A549 (cell line): ENCODE data around the gene TCP1. TPM values are rescaled to one million over a fixed set of nuclear protein-coding genes. Genes with fewer than 3 reads are reported as not detected.
"Not testable (repeated sequence)": the region's sequence is repeated elsewhere in the genome, so short reads cannot be mapped to it uniquely, and the experiment has no call there.

ENCODE experiments used
- ATAC-seq, 2 experiments: fragments of 200-7000 bp in 1 of 2; fragments of >200 bp in 1 of 2; cut with Nextera tagmentation in 1 of 2; cut with Tn5 transposase in 1 of 2; 3 replicates each; pipeline versions ENCODE4 v1.8.0 to v1.9.1; 2018 to 2020; ENCODE audit warnings: mild to moderate bottlenecking in 1 of 2, moderate library complexity in 1 of 2
- CTCF ChIA-PET: fragments of 300-600 bp; sonication (Branson Sonifier 250); formaldehyde crosslinking; extraction: SDS; loops from one replicate; lab custom pipeline; 2021; ENCODE audit warnings: antibody characterized with exemption, inconsistent platforms; lab: Yijun Ruan, JAX
- POLR2A ChIA-PET: fragments of 350-600 bp; formaldehyde crosslinking; extraction: SDS; loops from one replicate; lab custom pipeline; 2021; ENCODE audit warnings: antibody characterized with exemption, inconsistent platforms; lab: Yijun Ruan, JAX
- DNase-seq, 2 experiments: peaks; one replicate each; pipeline versions ENCODE4 v3.0.0 to v3.0.0-alpha.2; 2011 to 2016; ENCODE audit warnings: low read depth in 1 of 2, low spot score in 1 of 2
- FAIRE-seq: peaks from 2 replicates; lab custom pipeline; 2011; peaks lifted over from hg19 to GRCh38; lab: Jason Lieb, UNC
- H3K27ac ChIP-seq, 2 experiments: fragments of >200 bp; sonication (Bioruptor Twin); formaldehyde crosslinking; 3 replicates each; pipeline ENCODE4 v1.5.1; 2016 to 2017
- H3K4me1 ChIP-seq: fragments of >200 bp; sonication (Bioruptor Twin); formaldehyde crosslinking; 3 replicates; pipeline ENCODE4 v1.6.1; 2016
- H3K4me2 ChIP-seq: fragments of >200 bp; sonication (Bioruptor Twin); formaldehyde crosslinking; 3 replicates; pipeline ENCODE4 v1.6.1; 2016
- H3K4me3 ChIP-seq: fragments of >200 bp; sonication (Bioruptor Twin); formaldehyde crosslinking; 3 replicates; pipeline ENCODE4 v1.5.1; 2016
- H3K9me3 ChIP-seq: fragments of >200 bp; sonication (Bioruptor Twin); formaldehyde crosslinking; 3 replicates; pipeline ENCODE4 v1.6.1; 2016
- BHLHE40 ChIP-seq: IDR thresholded peaks from 2 replicates; pipeline ENCODE4 v1.6.1; 2012; ENCODE audit warnings: low read depth, low read length, inconsistent platforms
- CBX2 ChIP-seq: fragments of 200-600 bp; sonication (generic); IDR thresholded peaks from 2 replicates; pipeline ENCODE4 v1.6.1; 2016; ENCODE audit warnings: low read depth, mild to moderate bottlenecking, borderline replicate concordance
- CEBPB ChIP-seq, 2 experiments: fragments of >200 bp in 1 of 2; sonication (Bioruptor Twin) in 1 of 2; formaldehyde crosslinking in 1 of 2; IDR thresholded peaks; 2 replicates each; pipeline ENCODE4 v1.6.1; 2012 to 2016
- CHD2 ChIP-seq: fragments of 150-350 bp; IDR thresholded peaks from 2 replicates; pipeline ENCODE4 v1.6.1; 2014; ENCODE audit warnings: low read length; ENCODE audit not compliant: partially characterized antibody
- CHD4 ChIP-seq: fragments of 200-600 bp; sonication (generic); IDR thresholded peaks from 2 replicates; pipeline ENCODE4 v1.6.1; 2016; ENCODE audit warnings: antibody characterized with exemption, mild to moderate bottlenecking, borderline replicate concordance
- EHF ChIP-seq: fragments of 250-450 bp; sonication (Bioruptor Pico); IDR thresholded peaks from 2 replicates; pipeline ENCODE4 v1.5.0; 2020; ENCODE audit warnings: mild to moderate bottlenecking
- EP300 ChIP-seq, 2 experiments: fragments of >200 bp; sonication (Bioruptor Twin); formaldehyde crosslinking; IDR thresholded peaks; 2 replicates in 1 of 2; 3 replicates in 1 of 2; pipeline ENCODE4 v1.6.1; 2016 to 2017
- FOSB ChIP-seq: fragments of 250-450 bp; sonication (Bioruptor Pico); IDR thresholded peaks from 2 replicates; pipeline ENCODE4 v1.5.0; 2020; ENCODE audit warnings: mild to moderate bottlenecking, moderate library complexity
- HEYL ChIP-seq: fragments of 250-450 bp; sonication (Bioruptor Pico); IDR thresholded peaks from 2 replicates; pipeline ENCODE4 v1.8.0; 2021; ENCODE audit warnings: mild to moderate bottlenecking, moderate library complexity
- HOXB13 ChIP-seq: fragments of 250-450 bp; sonication (Bioruptor Pico); IDR thresholded peaks from 2 replicates; pipeline ENCODE4 v1.5.0; 2020; ENCODE audit warnings: low read depth, mild to moderate bottlenecking, moderate library complexity
- HOXB5 ChIP-seq: fragments of 250-450 bp; sonication (Bioruptor Pico); IDR thresholded peaks from 2 replicates; pipeline ENCODE4 v1.5.0; 2020; ENCODE audit warnings: mild to moderate bottlenecking, moderate library complexity
- JUN ChIP-seq, 2 experiments: fragments of >200 bp; sonication (Bioruptor Twin); formaldehyde crosslinking; IDR thresholded peaks; 2 replicates in 1 of 2; 3 replicates in 1 of 2; pipeline ENCODE4 v1.6.1; 2016 to 2017
- KDM1A ChIP-seq: fragments of 200-600 bp; sonication (generic); IDR thresholded peaks from 2 replicates; pipeline ENCODE4 v1.6.1; 2016; ENCODE audit warnings: low read depth, mild to moderate bottlenecking
- MAFK ChIP-seq: fragments of 450-650 bp; IDR thresholded peaks from 2 replicates; pipeline ENCODE4 v1.6.1; 2014; ENCODE audit not compliant: partially characterized antibody
- MAZ ChIP-seq: fragments of 150-350 bp; IDR thresholded peaks from 2 replicates; pipeline ENCODE4 v1.6.1; 2014; ENCODE audit warnings: antibody characterized with exemption, low read depth, low read length, borderline replicate concordance
- MYC ChIP-seq: IDR thresholded peaks from 2 replicates; pipeline ENCODE4 v1.6.1; 2012; ENCODE audit warnings: mild to moderate bottlenecking, inconsistent platforms, low read length, improper control_type of control experiment, borderline replicate concordance
- NFE2L2 ChIP-seq: fragments of 150-350 bp; conservative IDR thresholded peaks from 2 replicates; pipeline ENCODE4 v1.6.1; 2014; ENCODE audit warnings: low read length
- NPAS2 ChIP-seq: fragments of 250-450 bp; sonication (Bioruptor Pico); IDR thresholded peaks from 2 replicates; pipeline ENCODE4 v1.8.0; 2022; ENCODE audit warnings: mild to moderate bottlenecking, moderate library complexity, borderline replicate concordance
- POLR2AphosphoS2 ChIP-seq: conservative IDR thresholded peaks from 2 replicates; pipeline ENCODE4 v1.6.1; 2012; ENCODE audit warnings: low read length, improper control_type of control experiment, inconsistent platforms
- RAD21 ChIP-seq, 2 experiments: fragments of >200 bp in 1 of 2; sonication (Bioruptor Twin) in 1 of 2; formaldehyde crosslinking in 1 of 2; IDR thresholded peaks in 1 of 2; conservative IDR thresholded peaks in 1 of 2; 2 replicates in 1 of 2; 3 replicates in 1 of 2; pipeline ENCODE4 v1.6.1; 2012 to 2018; ENCODE audit warnings: inconsistent platforms in 1 of 2
- RARB ChIP-seq: fragments of 250-450 bp; sonication (Bioruptor Pico); IDR thresholded peaks from 2 replicates; pipeline ENCODE4 v1.8.0; 2021; ENCODE audit warnings: mild to moderate bottlenecking, moderate library complexity
- RCOR1 ChIP-seq: fragments of 150-350 bp; IDR thresholded peaks from 2 replicates; pipeline ENCODE4 v1.6.1; 2014; ENCODE audit warnings: antibody characterized with exemption, low read length, low read depth
- SREBF2 ChIP-seq: fragments of 450-650 bp; IDR thresholded peaks from 2 replicates; pipeline ENCODE4 v1.6.1; 2014; ENCODE audit warnings: mild to moderate bottlenecking, moderate library complexity
- TFCP2L1 ChIP-seq: fragments of 250-450 bp; sonication (Bioruptor Pico); IDR thresholded peaks from 2 replicates; pipeline ENCODE4 v1.5.0; 2021; ENCODE audit warnings: mild to moderate bottlenecking
- TP53 ChIP-seq: fragments of 250-450 bp; sonication (Bioruptor Pico); IDR thresholded peaks from 2 replicates; pipeline ENCODE4 v1.5.0; 2021; ENCODE audit warnings: mild to moderate bottlenecking, moderate library complexity
- ZNF302 ChIP-seq: fragments of 250-450 bp; sonication (Bioruptor Pico); IDR thresholded peaks from 2 replicates; pipeline ENCODE4 v1.9.0; 2021; ENCODE audit warnings: inconsistent platforms, mild to moderate bottlenecking, moderate library complexity
- ZSCAN20 ChIP-seq: fragments of 250-450 bp; sonication (Bioruptor Pico); IDR thresholded peaks from 2 replicates; pipeline ENCODE4 v1.8.0; 2022; ENCODE audit warnings: mild to moderate bottlenecking, moderate library complexity
- WGBS: methylation state at CpG from one replicate; pipeline ENCODE4 v1.1.6; 2017; ENCODE audit errors: missing lambda C conversion rate; 5-methylcytosine and 5-hydroxymethylcytosine counted together
- polyA plus RNA-seq, 4 experiments: library from polyadenylated mRNA; depleted of rRNA in 3 of 4; stranded (reverse); fragments of >200 nt; fragmentation: RNase III in 1 of 4; extraction: RNeasy Plus Mini Kit Qiagen cat#74134 plus additional on column Dnase treatment in 1 of 4; gene quantifications; 2 replicates in 3 of 4; 3 replicates in 1 of 4; pipeline ENCODE4 v1.2.3, GENCODE V29; 2011 to 2017

Gene TCP1
- polyA plus RNA-seq, 2 of the 4 experiments (the other 2 are of a cell fraction): 215 to 367 TPM

- ChIA-PET CTCF (no interaction called here), POLR2A (no interaction called here)
- 75% methylated on average over 8 of the region's 10 CpGs for WGBS
- Histone ChIP-seq H3K9me3 (no peaks in the 10 kb centered on the region), H3K27ac (no peak overlapping the region), H3K4me2 (no peak overlapping the region), H3K4me3 (no peak overlapping the region), H3K4me1 (no peaks in the 10 kb centered on the region)
- TF ChIP-seq RAD21 (conservative IDR thresholded peaks at IDR 0.05 in 1 of 2, IDR thresholded peaks at IDR 0.05 in 1 of 2) (no peak), MAFK (no peak), HEYL (CRISPR knock-in tag) (no peak), EHF (no peak), POLR2AphosphoS2 (no peak), MYC (no peak), SREBF2 (no peak), NFE2L2 (no peak), EP300 (IDR thresholded peaks at IDR 0.05) (no peak), FOSB (no peak)
- FAIRE-seq (no peak), ATAC-seq (no peak), DNase-seq (no peak)
These were observed 15.1 kb upstream of the TCP1 start for GRCh38 chr6:159804504-159804903.

DNA sequence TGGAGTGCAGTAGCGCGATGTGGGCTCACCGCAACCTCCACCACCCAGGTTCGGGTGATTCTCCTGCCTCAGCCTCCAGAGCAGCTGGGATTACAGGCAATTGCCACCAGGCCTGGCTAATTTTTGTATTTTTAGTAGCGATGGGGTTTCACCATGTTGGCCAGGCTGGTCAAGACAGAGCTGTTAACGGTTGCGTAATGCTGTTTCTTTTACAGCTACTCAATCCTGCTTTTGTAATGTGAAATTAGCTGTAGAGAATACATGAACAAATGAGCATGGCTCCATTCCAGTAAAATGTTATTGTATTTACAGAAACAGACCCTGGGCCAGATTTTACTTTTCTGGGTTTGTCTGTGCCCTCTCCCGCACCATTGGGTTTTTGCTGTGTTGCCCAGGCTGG is 12.5 kb upstream of the TCP1 start:
- CTCF ChIA-PET: interaction anchor here (0.7 to 1.1 kb wide), 2 partner anchors 11 to 931 kb away, joined by 3 read pairs; no protein-coding TSS in a partner anchor
- Histone ChIP-seq H3K27ac (no peak overlapping the region), H3K4me1 (no peaks in the 10 kb centered on the region), H3K4me2 (no peak overlapping the region)
- FAIRE-seq (no peak), DNase-seq (no peak)
- WGBS: 96% methylated on average over 8 of the region's 8 CpGs
- TF ChIP-seq CEBPB (IDR thresholded peaks at IDR 0.05) (0 out of 4 replicates have a peak, but pooled peaks of 1 of the 2 experiments have one; percentile 30), CHD2 (no peak), KDM1A (no peak), HOXB13 (CRISPR knock-in tag) (no peak), MAFK (no peak), ZSCAN20 (no peak)
- TF ChIP-seq, all 56 proteins: peak for 1
- no peak for ATAC-seq
- POLR2A ChIA-PET: no interaction called here
- no peak overlapping the region for H3K4me3 ChIP-seq
- no peaks in the 10 kb centered on the region for H3K9me3 ChIP-seq

DNA sequence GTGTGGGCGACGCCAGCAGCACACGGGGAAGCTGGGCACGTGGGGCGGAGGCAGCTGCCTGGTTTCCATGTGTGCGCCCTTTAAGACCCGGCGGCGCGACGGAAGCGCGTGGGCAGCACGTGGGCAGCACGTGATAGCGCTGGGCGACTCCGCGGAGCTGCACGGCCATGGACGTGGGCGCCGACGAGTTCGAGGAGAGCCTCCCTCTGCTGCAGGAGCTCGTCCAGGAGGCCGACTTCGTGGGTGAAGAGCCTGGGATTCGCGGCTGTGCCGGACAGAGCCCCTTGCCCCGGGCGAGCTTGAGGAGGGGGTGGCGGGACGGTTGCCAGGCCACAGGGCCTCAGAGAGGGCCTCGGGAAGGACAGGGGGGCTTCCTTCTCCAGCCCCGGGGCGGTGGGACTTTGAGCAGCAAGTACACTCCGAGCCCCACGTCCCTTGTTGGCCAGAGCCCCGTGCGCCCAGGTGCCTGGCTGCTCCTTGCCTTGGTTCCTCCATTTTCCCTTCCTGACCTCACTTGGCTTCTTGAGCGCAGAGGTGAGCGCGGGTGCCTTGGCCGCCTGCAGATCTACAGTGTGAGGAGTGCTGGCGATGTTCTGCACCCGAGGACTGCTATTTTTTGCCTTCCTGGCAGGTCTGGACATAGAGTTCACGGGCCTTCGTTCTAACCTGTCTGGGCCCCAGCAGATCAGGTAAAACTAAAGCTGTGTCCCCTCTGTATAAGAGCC is 10.9 kb upstream of the TCP1 start, which contains the start of gene PNLDC1:
Gene PNLDC1, plus strand, starts transcription at position 136 of the 725 bp plus-strand sequence. Its CDS starts 32 bp downstream, at position 168.
- CTCF ChIA-PET: no interaction called here

GRCh38 chr6:159797554-159797953 is 8.2 kb upstream of the TCP1 start:
- no peak overlapping the region for H3K27ac ChIP-seq
- peaks cover 11% of the 10 kb centered on the region; the same call in 2 of the 3 replicates for H3K4me1 ChIP-seq
- TF ChIP-seq TFCP2L1 (CRISPR knock-in tag) (no peak), HOXB5 (CRISPR knock-in tag) (no peak), CHD4 (no peak), JUN (IDR thresholded peaks at IDR 0.05) (no peak), RARB (CRISPR knock-in tag) (no peak), BHLHE40 (no peak)
- TF ChIP-seq, all 56 proteins: peak for 0
- Histone ChIP-seq H3K4me3 (no peak overlapping the region), H3K9me3 (no peaks in the 10 kb centered on the region), H3K4me2 (no peak overlapping the region)
- 86% methylated on average over 1 of the region's 1 CpG for WGBS
- no peak for FAIRE-seq
- no peak for ATAC-seq
- DNase-seq: no peak
- POLR2A ChIA-PET: no interaction called here
- CTCF ChIA-PET: no interaction called here

More for the DNA sequence above, 10.9 kb upstream of the TCP1 start, which contains the start of gene PNLDC1:
- FAIRE-seq (no peak), ATAC-seq (no peak; a peak in 1 of 6 replicates), DNase-seq (no peak)
- Histone ChIP-seq H3K4me3 (no peak within 1 kb of the TSS), H3K4me2 (no peak within 1 kb of the TSS), H3K9me3 (no peaks in the 10 kb centered on the region), H3K4me1 (peaks cover 4% of the 10 kb centered on the region; the same call in 1 of the 3 replicates), H3K27ac (no peak within 1 kb of the TSS)
- WGBS: 94% methylated on average over 33 of the region's 50 CpGs
- POLR2A ChIA-PET: no interaction called here
- TF ChIP-seq NPAS2 (CRISPR knock-in tag) (no peak), MAZ (no peak), TFCP2L1 (CRISPR knock-in tag) (no peak), ZSCAN20 (no peak), MAFK (no peak), FOSB (no peak), ZNF302 (CRISPR knock-in tag) (no peak), CBX2 (no peak), HEYL (CRISPR knock-in tag) (no peak), CHD2 (no peak), TP53 (CRISPR knock-in tag) (no peak), RCOR1 (no peak), EHF (no peak)

- H3K27ac ChIP-seq, DNase-seq, H3K9me3 ChIP-seq, POLR2A ChIA-PET, FAIRE-seq, ATAC-seq, H3K4me3 ChIP-seq, CTCF ChIA-PET, H3K4me2 ChIP-seq: not testable (repeated sequence)
- WGBS: 70% methylated on average over 8 of the region's 8 CpGs
- H3K4me1 ChIP-seq: peaks cover 23% of the 10 kb centered on the region
These were observed 5.6 kb upstream of the TCP1 start for GRCh38 chr6:159794976-159795375.
